GM21515 (cell line): ENCODE measurements around the gene KLF4.
"Not testable (repeated sequence)": the region's sequence is repeated elsewhere in the genome, so short reads cannot be mapped to it uniquely, and the experiment has no call there.

Experiments used
- ATAC-seq: cut with Tn5 transposase; IDR thresholded peaks from one replicate; pipeline ENCODE4 v1.9.1; 2021; ENCODE audit not compliant: unreplicated experiment

Gene KLF4

GRCh38 chr9:107489687-107490605 is at the start of gene KLF4:
KLF4 (minus strand) TSS chr9:107489769; CDS start chr9:107489172, 597 bp downstream.
- ATAC-seq = peak; percentile 79

- no peak for ATAC-seq
Observed at GRCh38 chr9:107536462-107536861, 46.9 kb upstream of the KLF4 start.

GRCh38 chr9:107534510-107535078 is 45.0 kb upstream of the KLF4 start:
- ATAC-seq = no peak

- no peak for ATAC-seq
Observed at GRCh38 chr9:107530679-107531078, 41.1 kb upstream of the KLF4 start.

GRCh38 chr9:107528686-107529085 is 39.1 kb upstream of the KLF4 start:
- ATAC-seq = no peak

GRCh38 chr9:107523539-107523938 is 34.0 kb upstream of the KLF4 start:
- ATAC-seq = no peak

- ATAC-seq = no peak
Observed at GRCh38 chr9:107520186-107520585, 30.6 kb upstream of the KLF4 start.

- ATAC-seq = no peak
Observed at GRCh38 chr9:107518037-107518807, 28.7 kb upstream of the KLF4 start.

GRCh38 chr9:107513464-107514100 is 24.0 kb upstream of the KLF4 start:
- ATAC-seq = no peak

GRCh38 chr9:107504585-107505455 is 15.3 kb upstream of the KLF4 start:
- ATAC-seq = no peak

- ATAC-seq = no peak
Observed at GRCh38 chr9:107502464-107502863, 12.9 kb upstream of the KLF4 start.

- ATAC-seq = not testable (repeated sequence)
Observed at GRCh38 chr9:107500421-107501200, 11.0 kb upstream of the KLF4 start.

GRCh38 chr9:107496976-107497375 is 7.4 kb upstream of the KLF4 start:
- ATAC-seq = no peak

GRCh38 chr9:107492381-107492970 is 2.9 kb upstream of the KLF4 start:
- ATAC-seq = no peak

GRCh38 chr9:107491081-107492053 is 1.8 kb upstream of the KLF4 start:
- no peak for ATAC-seq

GRCh38 chr9:107490606-107490970 is 1.0 kb upstream of the KLF4 start:
- ATAC-seq = not testable (repeated sequence)

- ATAC-seq = peak; percentile 37
Observed at GRCh38 chr9:107489144-107489673, 360 bp downstream of the KLF4 start.
